Measurements from ENCODE around the gene COL1A1.

Gene COL1A1

GRCh38 chr17:50141026-50141744 lies 60.2 kb downstream of the COL1A1 start:
- DNase-seq (ENCODE audit: low spot score), result no peak

DNA sequence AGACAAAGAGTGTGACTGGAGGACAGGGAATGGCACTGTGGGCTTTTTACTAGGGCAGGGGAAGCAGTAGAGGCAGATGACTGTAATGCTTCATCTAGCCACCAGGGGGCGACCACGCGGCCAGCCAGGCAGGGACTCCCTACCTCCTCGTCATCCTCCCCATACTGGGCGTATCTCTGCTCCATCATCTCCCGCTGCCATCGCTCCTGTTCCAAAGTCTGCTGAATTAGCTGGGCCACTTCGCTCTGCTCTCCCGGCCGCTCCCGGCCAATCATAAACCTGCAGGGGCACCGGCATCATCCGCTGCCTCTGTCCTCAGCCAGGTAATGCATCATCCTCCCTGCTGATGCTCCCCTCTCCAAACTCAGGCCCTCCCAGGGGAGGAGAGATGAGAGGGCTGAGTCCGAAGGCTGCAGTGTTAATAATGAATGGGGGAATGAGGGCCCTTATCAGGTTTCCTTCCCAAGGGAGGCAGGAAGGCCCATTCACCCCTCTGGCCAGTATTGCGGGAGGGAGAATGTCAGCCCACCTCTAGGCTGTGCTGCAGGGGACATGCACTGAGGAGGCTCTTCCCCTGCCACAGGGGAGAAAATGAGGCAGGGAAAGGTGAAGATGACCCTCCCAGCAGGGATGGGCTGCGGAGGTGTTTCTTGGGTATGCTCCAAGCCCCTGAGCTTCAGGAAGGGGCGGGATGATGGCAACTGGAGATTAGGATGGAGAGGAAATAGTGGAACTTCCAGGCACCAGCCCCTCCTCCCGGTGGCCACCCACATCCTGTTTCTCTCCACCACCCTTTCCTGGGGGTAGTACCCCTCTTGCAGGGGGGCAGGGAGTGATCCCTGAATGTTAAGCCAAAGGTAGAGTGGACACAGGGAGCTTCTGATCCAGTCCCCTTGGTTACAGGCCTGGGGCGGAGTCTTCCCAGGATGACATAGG lies 61.2 kb downstream of the COL1A1 start:
- DNase-seq (ENCODE audit: low spot score), result no peak

GRCh38 chr17:50139185-50139783 lies 62.1 kb downstream of the COL1A1 start:
- no peak for DNase-seq (ENCODE audit: low spot score)

DNA sequence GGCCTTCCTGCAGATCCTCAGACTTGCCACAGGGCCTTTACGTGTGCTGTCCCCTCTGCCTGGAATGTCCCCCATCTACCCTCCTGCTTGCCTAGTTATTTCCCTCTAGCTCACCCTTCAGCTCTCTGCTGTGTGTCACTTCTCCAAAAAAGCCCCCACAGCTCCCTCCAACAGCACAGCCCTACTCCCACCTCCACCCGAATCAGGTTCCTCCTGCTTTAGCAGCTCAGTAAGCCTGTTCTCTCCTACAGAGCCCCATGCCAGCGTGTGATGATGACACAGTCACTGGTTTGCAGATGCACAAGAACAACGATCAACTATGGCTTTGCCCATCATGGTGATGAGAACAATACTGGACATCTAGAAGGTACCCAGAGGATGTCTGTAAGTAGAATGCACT lies 64.4 kb downstream of the COL1A1 start:
- no peak for DNase-seq (ENCODE audit: low spot score)

DNA sequence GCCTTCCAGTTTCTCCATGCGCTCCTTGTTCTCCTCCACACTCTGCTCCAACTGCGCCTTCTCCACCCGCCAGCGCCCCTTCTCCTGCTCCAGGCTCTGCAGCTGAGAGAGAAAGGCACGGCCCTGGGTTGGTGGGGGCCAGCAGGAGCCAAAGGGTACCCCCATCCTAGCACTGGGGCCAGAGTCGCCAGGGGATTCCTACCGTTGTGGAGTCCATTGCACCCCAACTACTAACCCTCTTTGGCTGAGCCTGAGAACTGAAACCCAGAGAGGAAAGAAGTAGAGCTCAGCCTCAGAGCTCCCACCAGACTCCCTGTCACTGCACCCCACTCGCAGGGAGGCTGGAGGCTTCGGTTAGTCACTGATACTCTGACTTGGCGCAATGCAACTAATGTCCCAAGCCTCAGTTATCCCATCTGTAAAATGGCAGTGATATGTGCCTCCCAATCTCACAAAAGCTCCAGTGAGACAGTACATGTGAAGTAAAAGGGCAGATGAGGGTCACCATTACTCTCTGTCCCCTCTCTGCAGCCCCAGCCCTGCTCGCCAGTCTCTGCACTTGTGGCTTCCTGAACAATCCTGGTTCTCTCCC lies 65.2 kb downstream of the COL1A1 start:
- no peak for DNase-seq (ENCODE audit: low spot score)

DNA sequence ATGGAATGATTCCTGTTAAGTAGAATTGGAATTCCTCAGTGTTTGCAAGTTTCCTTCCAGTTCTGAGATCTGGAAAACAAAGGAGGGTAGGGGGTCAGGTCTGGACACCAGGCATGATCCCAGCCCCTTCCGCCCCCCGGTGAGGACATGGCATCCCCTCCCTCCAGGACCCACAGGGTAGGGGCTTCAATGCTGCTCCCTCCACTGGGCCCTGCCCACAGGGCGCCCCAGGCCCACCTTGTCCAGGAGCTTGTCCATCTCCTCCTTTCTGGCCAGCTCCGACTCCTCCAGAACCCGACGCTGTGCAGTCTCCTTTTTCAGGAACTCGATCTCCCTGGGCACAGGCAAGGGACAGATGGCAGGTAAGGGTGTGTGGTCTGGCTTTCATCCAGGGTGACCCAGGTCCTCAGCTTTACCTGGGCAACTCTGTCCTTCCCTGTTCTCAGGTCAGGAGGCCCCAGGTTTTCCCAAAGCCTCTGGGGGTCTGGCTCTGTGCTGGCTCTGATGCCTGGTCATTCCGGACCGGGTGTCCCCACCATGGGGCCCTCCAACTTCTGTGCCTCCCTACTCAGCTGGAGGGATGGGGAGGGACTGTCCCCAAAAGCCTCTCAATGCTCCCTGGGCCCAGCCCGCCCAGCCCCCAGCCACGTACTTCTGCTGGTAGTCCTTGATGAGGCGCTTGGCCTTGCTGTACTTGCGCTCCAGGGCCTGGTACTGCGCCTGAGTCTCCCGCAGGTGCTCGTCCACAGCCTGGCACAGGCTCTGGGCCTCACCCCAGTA lies 65.9 kb downstream of the COL1A1 start:
- no peak for DNase-seq (ENCODE audit: low spot score)

- DNase-seq (ENCODE audit: low spot score), result no peak
Observed at GRCh38 chr17:50134206-50135110, 67.0 kb downstream of the COL1A1 start.

DNA sequence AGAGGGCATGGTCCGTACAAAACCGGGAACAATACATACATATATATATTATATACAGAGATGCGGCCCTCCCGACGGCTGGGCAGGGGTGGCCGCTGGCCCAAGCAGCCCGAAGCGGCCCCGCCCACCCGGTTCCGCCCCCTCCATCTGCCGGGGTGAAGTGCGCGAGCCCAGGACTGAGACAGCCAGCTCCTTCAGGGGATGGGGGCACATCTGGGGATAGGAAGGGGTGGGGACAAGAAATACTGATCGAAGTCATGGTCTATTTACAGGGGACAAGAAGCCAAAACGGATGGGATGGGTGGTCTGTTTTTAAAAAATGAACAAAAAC lies 67.7 kb downstream of the COL1A1 start:
- DNase-seq (ENCODE audit: low spot score), result no peak
